H1 (cell line): ENCODE data around the gene DAAM1. TPM values are rescaled to one million over a fixed set of nuclear protein-coding genes. Genes with fewer than 3 reads are reported as not detected.

Source experiments
- CTCF ChIA-PET: fragments of 300-600 bp; sonication (Branson Sonifier 250); formaldehyde crosslinking; loops from one replicate; lab custom pipeline; 2021; ENCODE audit not compliant: partially characterized antibody; lab: Charles Lee
- POLR2A ChIA-PET: fragments of 300-600 bp; sonication (Branson Sonifier 250); formaldehyde crosslinking; loops from one replicate; lab custom pipeline; 2021; ENCODE audit warnings: inconsistent platforms; ENCODE audit not compliant: partially characterized antibody; lab: Charles Lee
- DNase-seq, 2 experiments: peaks; one replicate each; pipeline versions ENCODE4 v3.0.0 to v3.0.0-alpha.2; 2010 to 2022; ENCODE audit warnings: low spot score in 2 of 2, low read depth in 1 of 2, mixed read lengths in 1 of 2
- FAIRE-seq: peaks from 2 replicates; lab custom pipeline; 2011; peaks lifted over from hg19 to GRCh38; lab: Jason Lieb, UNC
- H2AFZ ChIP-seq: 2 replicates; pipeline ENCODE4 v1.8.1; 2012; ENCODE audit warnings: low read length, inconsistent platforms
- H2AK5ac ChIP-seq: 2 replicates; pipeline ENCODE4 v1.6.1; 2013; ENCODE audit warnings: low read depth, low read length
- H2BK120ac ChIP-seq: replicated peaks from 2 replicates; pipeline ENCODE3; 2013; ENCODE audit warnings: low read depth, low read length, inconsistent platforms
- H2BK12ac ChIP-seq: 2 replicates; pipeline ENCODE4 v1.6.1; 2013; ENCODE audit warnings: low read depth, low read length
- H2BK15ac ChIP-seq: 2 replicates; pipeline ENCODE4 v1.6.1; 2013; ENCODE audit warnings: low read length
- H2BK20ac ChIP-seq: 2 replicates; pipeline ENCODE4 v1.6.1; 2013; ENCODE audit warnings: low read length
- H2BK5ac ChIP-seq: 2 replicates; pipeline ENCODE4 v1.6.1; 2013; ENCODE audit warnings: low read depth, low read length
- H3K14ac ChIP-seq: 2 replicates; pipeline ENCODE4 v1.6.1; 2013; ENCODE audit warnings: inconsistent platforms; ENCODE audit not compliant: insufficient read length
- H3K18ac ChIP-seq: 2 replicates; pipeline ENCODE4 v1.6.1; 2013; ENCODE audit warnings: low read length; ENCODE audit errors: extremely low read depth
- H3K23ac ChIP-seq: 2 replicates; pipeline ENCODE4 v1.6.1; 2013; ENCODE audit warnings: inconsistent platforms; ENCODE audit not compliant: insufficient read length
- H3K23me2 ChIP-seq: 2 replicates; pipeline ENCODE4 v1.6.1; 2013; ENCODE audit warnings: low read depth, low read length
- H3K27ac ChIP-seq: 2 replicates; pipeline ENCODE4 v1.6.1; 2011; ENCODE audit warnings: low read depth, low read length, inconsistent platforms
- H3K27me3 ChIP-seq, 4 experiments: replicated peaks in 1 of 4; 1 replicate in 1 of 4; 2 replicates in 3 of 4; pipeline versions ENCODE4 v1.6.1 to v1.8.1; 2011 to 2013; ENCODE audit warnings: low read length in 3 of 4, mild to moderate bottlenecking in 3 of 4, inconsistent platforms in 2 of 4, mixed read lengths in 2 of 4, moderate library complexity in 1 of 4; ENCODE audit not compliant: control insufficient read depth in 3 of 4, insufficient read depth in 3 of 4; ENCODE audit errors: extremely low read depth in 1 of 4
- H3K36me3 ChIP-seq, 4 experiments: 2 replicates each; pipeline versions ENCODE4 v1.6.1 to v1.8.1; 2011 to 2013; ENCODE audit warnings: mild to moderate bottlenecking in 4 of 4, low read length in 3 of 4, moderate library complexity in 2 of 4, control low read depth in 1 of 4, inconsistent platforms in 1 of 4; ENCODE audit not compliant: insufficient read depth in 4 of 4, control insufficient read depth in 2 of 4
- H3K4ac ChIP-seq: replicated peaks from 2 replicates; pipeline ENCODE3; 2013; ENCODE audit warnings: low read length, low read depth, mixed read lengths, inconsistent platforms; ENCODE audit not compliant: insufficient read length
- H3K4me1 ChIP-seq, 4 experiments: replicated peaks in 1 of 4; 1 replicate in 1 of 4; 2 replicates in 3 of 4; pipeline versions ENCODE4 v1.6.1 to v1.8.1; 2011 to 2013; ENCODE audit warnings: low read length in 3 of 4, inconsistent platforms in 2 of 4, mixed read lengths in 1 of 4; ENCODE audit not compliant: insufficient read depth in 4 of 4, control insufficient read depth in 3 of 4
- H3K4me2 ChIP-seq, 2 experiments: 2 replicates each; pipeline versions ENCODE4 v1.6.1 to v1.8.1; 2011 to 2013; ENCODE audit warnings: low read depth in 2 of 2, low read length in 2 of 2, control low read depth in 1 of 2, inconsistent platforms in 1 of 2, mild to moderate bottlenecking in 1 of 2; ENCODE audit not compliant: insufficient read depth in 1 of 2
- H3K4me3 ChIP-seq, 4 experiments: fragments of 200-600, 300-600 bp in 1 of 4; sonication (generic), shearing (Covaris generic), sonication (Bioruptor Twin) in 1 of 4; 2 replicates each; pipeline versions ENCODE4 v1.5.1 to v1.8.1; 2011 to 2016; ENCODE audit warnings: low read length in 4 of 4, low read depth in 3 of 4, control low read depth in 2 of 4, inconsistent platforms in 2 of 4, mild to moderate bottlenecking in 2 of 4, mixed read lengths in 1 of 4, moderate library complexity in 1 of 4; ENCODE audit not compliant: insufficient read depth in 2 of 4; ENCODE audit errors: extremely low read depth in 1 of 4
- H3K56ac ChIP-seq: replicated peaks from 2 replicates; pipeline ENCODE3; 2013; ENCODE audit warnings: low read depth, mild to moderate bottlenecking, mixed read lengths, low read length, inconsistent platforms; ENCODE audit not compliant: insufficient read length
- H3K79me1 ChIP-seq: 2 replicates; pipeline ENCODE4 v1.6.1; 2013; ENCODE audit warnings: low read depth, low read length, control low read depth
- H3K79me2 ChIP-seq, 2 experiments: 2 replicates each; pipeline versions ENCODE4 v1.6.1 to v1.8.1; 2012 to 2013; ENCODE audit warnings: low read length in 2 of 2, mild to moderate bottlenecking in 2 of 2, inconsistent platforms in 1 of 2; ENCODE audit not compliant: insufficient read depth in 2 of 2, control insufficient read depth in 1 of 2
- H3K9ac ChIP-seq, 4 experiments: replicated peaks in 1 of 4; 1 replicate in 1 of 4; 2 replicates in 3 of 4; pipeline versions ENCODE4 v1.6.1 to v1.8.1; 2011 to 2013; ENCODE audit warnings: low read depth in 3 of 4, low read length in 3 of 4, control low read depth in 2 of 4, mild to moderate bottlenecking in 2 of 4, moderate library complexity in 2 of 4, inconsistent platforms in 1 of 4; ENCODE audit errors: extremely low read depth in 1 of 4
- H3K9me3 ChIP-seq, 2 experiments: 2 replicates each; pipeline versions ENCODE4 v1.6.1 to v1.8.1; 2012 to 2013; ENCODE audit warnings: mild to moderate bottlenecking in 2 of 2, moderate library complexity in 2 of 2, control low read depth in 1 of 2, inconsistent platforms in 1 of 2, low read depth in 1 of 2, low read length in 1 of 2, mixed read lengths in 1 of 2; ENCODE audit not compliant: insufficient read depth in 2 of 2
- H4K20me1 ChIP-seq, 2 experiments: replicated peaks in 1 of 2; 2 replicates each; pipeline versions ENCODE3 to v1.8.1; 2011 to 2013; ENCODE audit warnings: inconsistent platforms in 2 of 2, low read length in 2 of 2, mild to moderate bottlenecking in 1 of 2; ENCODE audit not compliant: insufficient read depth in 2 of 2, control insufficient read depth in 1 of 2
- H4K5ac ChIP-seq: 2 replicates; pipeline ENCODE4 v1.6.1; 2013; ENCODE audit warnings: low read length, low read depth, mixed read lengths, inconsistent platforms; ENCODE audit not compliant: insufficient read length
- H4K8ac ChIP-seq: 2 replicates; pipeline ENCODE4 v1.8.0; 2013; ENCODE audit warnings: mild to moderate bottlenecking, moderate library complexity, low read length, inconsistent platforms; ENCODE audit not compliant: insufficient read depth; ENCODE audit errors: extremely low read depth
- H4K91ac ChIP-seq: replicated peaks from 2 replicates; pipeline ENCODE3; 2013; ENCODE audit warnings: low read length, mixed read lengths, inconsistent platforms; ENCODE audit not compliant: insufficient read length
- BRCA1 ChIP-seq: IDR thresholded peaks from 2 replicates; pipeline ENCODE4 v1.6.1; 2012; ENCODE audit warnings: low read depth, low read length, improper control_type of control experiment
- CHD2 ChIP-seq: IDR thresholded peaks from 2 replicates; pipeline ENCODE4 v1.6.1; 2012; ENCODE audit warnings: low read length, improper control_type of control experiment
- GTF2F1 ChIP-seq: IDR thresholded peaks from 2 replicates; pipeline ENCODE4 v1.6.1; 2012; ENCODE audit warnings: low read depth, low read length, improper control_type of control experiment, borderline replicate concordance
- HDAC2 ChIP-seq, 2 experiments: fragments of 300-600 bp in 1 of 2; sonication (generic) in 1 of 2; IDR thresholded peaks; 2 replicates each; pipeline ENCODE4 v1.6.1; 2011 to 2012; ENCODE audit warnings: low read depth in 2 of 2, low read length in 2 of 2, mild to moderate bottlenecking in 2 of 2, moderate library complexity in 2 of 2, borderline replicate concordance in 1 of 2, inconsistent platforms in 1 of 2
- TAF7 ChIP-seq: optimal IDR thresholded peaks from 2 replicates; pipeline ENCODE3; 2011; ENCODE audit warnings: low read depth, mild to moderate bottlenecking, inconsistent platforms, low read length, moderate library complexity, borderline replicate concordance
- polyA plus RNA-seq, 7 experiments: library from polyadenylated mRNA; depleted of rRNA in 3 of 7; stranded (reverse) in 5 of 7; unstranded in 2 of 7; fragments of >200 nt in 5 of 7; fragments of 200-250 nt in 2 of 7; gene quantifications; 1 replicate in 5 of 7; 2 replicates in 1 of 7; 4 replicates in 1 of 7; pipeline versions ENCODE4 v1.2.1 to v1.2.3, GENCODE V29; 2011 to 2013; ENCODE audit warnings: missing spikeins in 2 of 7, mixed read lengths in 2 of 7
- total RNA-seq: library from RNA; stranded (reverse); fragmentation: NEBNext Ultra II Directional; extraction: Animal tissue kit (Norgen Biotek cat#: 25700); gene quantifications from 2 replicates; pipeline ENCODE4 v1.2.1, GENCODE V29; 2021

Gene DAAM1
- total and polyA plus RNA-seq, 2 of the 8 experiments (the other 6 are each of a cell fraction or from before 2014, with no cell fraction given), result 5.0 to 44.9 TPM

GRCh38 chr14:59183150-59183549 lies 5.3 kb upstream of the DAAM1 start:
- FAIRE-seq, result no peak
- H2AFZ ChIP-seq, result no peak overlapping the region
- H3K36me3 ChIP-seq, result no peaks in the 10 kb centered on the region
- no peak overlapping the region for H3K27ac ChIP-seq
- H3K27me3 ChIP-seq, result peaks cover 0 to 4% (median 1%) of the 10 kb centered on the region in 4 experiments; a peak in 1 of 7 replicates
- no peak overlapping the region for H2AK5ac ChIP-seq
- H4K5ac ChIP-seq, result no peak overlapping the region
- no peaks in the 10 kb centered on the region for H3K9me3 ChIP-seq
- no peak overlapping the region for H3K4me2 ChIP-seq
- CTCF ChIA-PET, result no interaction called here
- no peak overlapping the region for H2BK12ac ChIP-seq
- H3K23ac ChIP-seq, result no peak overlapping the region
- no peak overlapping the region for H3K14ac ChIP-seq
- no peak overlapping the region for H4K8ac ChIP-seq
- H2BK120ac ChIP-seq, result no peak overlapping the region
- no peaks in the 10 kb centered on the region for H3K79me2 ChIP-seq
- H4K20me1 ChIP-seq, result no peaks in the 10 kb centered on the region
- no peak overlapping the region for H3K18ac ChIP-seq
- H2BK20ac ChIP-seq, result no peak overlapping the region
- H3K4me3 ChIP-seq, result no peak overlapping the region
- H3K4ac ChIP-seq, result no peak overlapping the region
- no peaks in the 10 kb centered on the region for H3K79me1 ChIP-seq
- no peak overlapping the region for H3K9ac ChIP-seq
- POLR2A ChIA-PET, result no interaction called here
- no peaks in the 10 kb centered on the region for H3K4me1 ChIP-seq
- H3K56ac ChIP-seq, result no peak overlapping the region
- H3K23me2 ChIP-seq, result peaks cover 6% of the 10 kb centered on the region
- no peak for DNase-seq
- no peak overlapping the region for H2BK5ac ChIP-seq
- H4K91ac ChIP-seq, result no peak overlapping the region
- H2BK15ac ChIP-seq, result no peak overlapping the region
- TF ChIP-seq BRCA1, result no peak
- no peak for TF ChIP-seq CHD2
- TF ChIP-seq TAF7, result no peak
- no peak for TF ChIP-seq GTF2F1
- no peak for TF ChIP-seq HDAC2 (IDR thresholded peaks at IDR 0.05; ENCODE audit: borderline replicate concordance in 1 of 2, low read depth in 2 of 2, low read length in 2 of 2)
